Cardiac fibroblast (primary cell): ENCODE results near the gene YJU2.
"Not testable (repeated sequence)": the region's sequence is repeated elsewhere in the genome, so short reads cannot be mapped to it uniquely, and the experiment has no call there.

Experiments used
- DNase-seq, 2 donors: peaks; one replicate each; pipeline versions ENCODE4 v3.0.0 to v3.0.0-alpha.2; 2010; ENCODE audit warnings: low read depth in 2 of 2
- H3K4me3 ChIP-seq, 2 donors: replicated peaks in 1 of 2; 1 replicate in 1 of 2; 2 replicates in 1 of 2; pipeline ENCODE4 v1.5.1; 2011; ENCODE audit warnings: low read depth in 2 of 2, low read length in 2 of 2, mild to moderate bottlenecking in 2 of 2, moderate library complexity in 1 of 2
- CTCF ChIP-seq: IDR thresholded peaks from one replicate; pipeline ENCODE4 v1.5.1; 2011; ENCODE audit warnings: low read depth, mild to moderate bottlenecking, low read length, inconsistent platforms

YJU2 gene

GRCh38 chr19:4234862-4235201 is 12.0 kb upstream of the YJU2 start:
- TF ChIP-seq CTCF, result no peak
- DNase-seq, result no peak
- H3K4me3 ChIP-seq, result no peak overlapping the region

- H3K4me3 ChIP-seq, DNase-seq: not testable (repeated sequence)
Measured at GRCh38 chr19:4237510-4237909, 9.4 kb upstream of the YJU2 start.

DNA sequence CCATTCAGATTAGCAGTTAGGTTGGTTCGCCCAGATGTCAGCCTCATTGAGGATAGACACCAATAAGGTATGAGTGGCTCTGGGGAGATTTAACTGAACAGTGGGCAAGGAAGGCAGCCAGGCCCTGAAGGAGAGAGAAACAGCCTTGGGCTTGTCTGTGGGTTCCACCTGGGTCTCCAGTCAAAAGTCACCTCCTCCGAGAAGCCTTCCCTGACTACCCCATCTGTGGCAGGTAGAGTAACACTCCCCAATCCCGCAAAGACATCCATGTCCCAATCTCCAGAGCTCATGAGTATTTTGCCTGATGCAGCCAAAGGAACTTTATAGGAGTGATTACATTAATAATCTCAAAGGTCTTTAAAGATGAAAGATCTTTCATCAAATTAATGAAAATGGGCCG is 8.0 kb upstream of the YJU2 start:
- no peak for TF ChIP-seq CTCF
- DNase-seq, result no peak

DNA sequence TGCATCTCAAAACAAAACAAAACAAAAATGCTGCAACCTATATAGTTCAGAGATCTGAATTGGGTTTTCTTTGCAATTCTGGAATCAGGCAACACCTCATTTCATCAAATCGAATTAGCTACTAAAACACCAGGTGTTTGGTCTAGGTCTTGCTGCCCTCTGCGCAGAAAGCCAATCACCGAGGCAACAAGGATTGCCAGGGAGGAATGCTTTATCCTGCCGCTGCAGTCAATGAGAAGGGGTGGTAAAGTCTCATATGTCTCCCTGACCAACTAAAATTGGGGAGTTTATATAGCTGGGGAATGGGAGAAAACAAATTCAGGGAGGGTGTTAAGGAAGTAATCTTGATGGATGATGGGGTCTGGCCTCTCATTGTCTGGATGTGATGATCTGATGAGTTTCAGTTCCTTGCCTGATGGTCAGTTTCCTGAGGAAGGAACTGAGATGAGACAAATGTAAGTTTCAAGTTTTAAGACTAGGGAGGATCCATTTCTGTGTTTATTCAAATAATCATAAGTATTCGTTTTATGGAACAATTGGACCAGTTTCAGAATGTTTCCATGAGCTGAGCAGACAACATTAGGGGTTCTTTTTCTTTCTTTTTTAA is 5.0 kb upstream of the YJU2 start:
- no peak for TF ChIP-seq CTCF

More for the DNA sequence above, 8.0 kb upstream of the YJU2 start:
- H3K4me3 ChIP-seq, result no peak overlapping the region

DNA sequence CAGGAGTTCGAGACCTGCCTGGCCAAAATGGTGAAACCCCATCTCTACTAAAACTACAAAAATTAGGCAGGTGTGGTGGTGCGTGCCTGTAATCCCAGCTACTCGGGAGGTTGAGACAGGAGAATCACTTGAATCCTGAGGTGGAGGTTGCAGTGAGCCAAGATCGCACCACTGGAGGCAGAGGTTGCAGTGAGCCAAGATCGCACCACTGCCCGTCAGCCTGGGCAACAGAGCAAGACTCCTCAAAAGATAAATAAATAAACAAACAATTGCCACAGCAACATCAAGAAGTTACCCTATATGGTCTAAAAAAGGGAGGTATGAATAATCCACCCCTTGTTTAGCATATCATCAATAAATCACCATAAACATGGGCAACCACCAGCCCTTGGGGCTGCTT is 942 bp upstream of the YJU2 start:
- not testable (repeated sequence) for DNase-seq, H3K4me3 ChIP-seq

More for the DNA sequence above, 5.0 kb upstream of the YJU2 start:
- no peak for DNase-seq
- no peak overlapping the region for H3K4me3 ChIP-seq

- no peak overlapping the region for H3K4me3 ChIP-seq
- peak; percentile 22 for TF ChIP-seq CTCF
- DNase-seq, result peak in 1 of 2 donors; percentile 11
Measured at GRCh38 chr19:4256563-4256962, 9.7 kb downstream of the YJU2 start.

DNA sequence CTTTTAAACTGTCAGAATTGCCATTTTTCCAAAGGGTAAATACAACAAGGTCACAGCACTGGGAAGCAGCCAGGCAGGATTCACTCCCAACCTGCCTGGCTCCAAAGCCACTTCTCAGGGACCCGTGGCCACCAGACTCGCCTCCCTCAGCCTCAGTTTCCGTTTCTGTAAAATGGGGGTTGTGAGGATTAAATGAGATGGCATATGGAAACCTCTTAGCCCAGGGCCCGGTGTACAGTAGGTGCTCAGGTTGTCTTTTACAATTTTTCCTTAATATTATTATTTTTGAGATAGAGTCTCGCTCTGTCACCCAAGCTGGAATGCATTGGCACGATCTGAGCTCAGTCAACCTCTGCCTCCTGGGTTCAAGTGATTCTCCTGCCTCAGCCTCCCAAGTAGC is 10.1 kb downstream of the YJU2 start:
- no peak overlapping the region for H3K4me3 ChIP-seq

More for the DNA sequence above, 10.1 kb downstream of the YJU2 start:
- DNase-seq, result no peak
- TF ChIP-seq CTCF, result no peak
